Keratinocyte (primary cell): ENCODE data around the gene FERMT3. TPM values are rescaled to one million over a fixed set of nuclear protein-coding genes. Genes with fewer than 3 reads are reported as not detected.

Experiments
- DNase-seq: peaks from one replicate; pipeline ENCODE4 v3.0.0-alpha.2; 2011; ENCODE audit warnings: low read depth, missing footprints, low spot score
- FAIRE-seq: peaks from 2 replicates; lab custom pipeline; 2011; peaks lifted over from hg19 to GRCh38; lab: Jason Lieb, UNC
- H2AFZ ChIP-seq: 2 replicates; pipeline ENCODE4 v1.6.0; 2012; ENCODE audit warnings: low read length, control low read depth, inconsistent platforms; ENCODE audit not compliant: control insufficient read depth
- H3K27ac ChIP-seq: 2 replicates; pipeline ENCODE4 v1.5.1; 2011; ENCODE audit warnings: low read length; ENCODE audit not compliant: control insufficient read depth, insufficient read depth
- H3K27me3 ChIP-seq: 3 replicates; pipeline ENCODE4 v1.6.0; 2011; ENCODE audit warnings: low read length; ENCODE audit not compliant: control insufficient read depth, insufficient read depth; ENCODE audit errors: extremely low read depth
- H3K36me3 ChIP-seq, 2 experiments: 2 replicates in 1 of 2; 3 replicates in 1 of 2; pipeline ENCODE4 v1.5.1; 2011; ENCODE audit warnings: low read length in 2 of 2, mild to moderate bottlenecking in 1 of 2; ENCODE audit not compliant: control insufficient read depth in 2 of 2, insufficient read depth in 2 of 2; ENCODE audit errors: extremely low read depth in 1 of 2
- H3K4me1 ChIP-seq: 3 replicates; pipeline ENCODE4 v1.5.1; 2011; ENCODE audit warnings: low read length; ENCODE audit not compliant: control insufficient read depth, insufficient read depth; ENCODE audit errors: extremely low read depth
- H3K4me2 ChIP-seq: 3 replicates; pipeline ENCODE4 v1.6.0; 2011; ENCODE audit warnings: low read depth, low read length; ENCODE audit not compliant: control insufficient read depth, insufficient read depth; ENCODE audit errors: extremely low read depth
- H3K4me3 ChIP-seq, 3 experiments: fragments of 200-600 bp in 1 of 3; sonication (generic) in 1 of 3; 2 replicates in 2 of 3; 3 replicates in 1 of 3; pipeline ENCODE4 v1.5.1; 2011 to 2016; ENCODE audit warnings: low read length in 3 of 3, mild to moderate bottlenecking in 3 of 3, control low read depth in 2 of 3, inconsistent platforms in 1 of 3, low read depth in 1 of 3, mixed read lengths in 1 of 3, mixed run types in 1 of 3, moderate library complexity in 1 of 3; ENCODE audit not compliant: control insufficient read depth in 2 of 3, insufficient read depth in 2 of 3; ENCODE audit errors: extremely low read depth in 1 of 3
- H3K79me2 ChIP-seq: 2 replicates; pipeline ENCODE4 v1.6.0; 2012; ENCODE audit warnings: low read length; ENCODE audit not compliant: control insufficient read depth, insufficient read depth
- H3K9ac ChIP-seq: 3 replicates; pipeline ENCODE4 v1.6.0; 2011; ENCODE audit warnings: low read length; ENCODE audit not compliant: control insufficient read depth, insufficient read depth; ENCODE audit errors: extremely low read depth
- H3K9me1 ChIP-seq: 3 replicates; pipeline ENCODE4 v1.6.0; 2011; ENCODE audit warnings: low read length; ENCODE audit not compliant: control insufficient read depth, insufficient read depth; ENCODE audit errors: extremely low read depth
- H3K9me3 ChIP-seq: 2 replicates; pipeline ENCODE4 v1.5.1; 2012; ENCODE audit warnings: low read depth, low read length; ENCODE audit not compliant: control insufficient read depth
- H4K20me1 ChIP-seq: 3 replicates; pipeline ENCODE4 v1.6.0; 2011; ENCODE audit warnings: low read length; ENCODE audit not compliant: control insufficient read depth, insufficient read depth; ENCODE audit errors: extremely low read depth
- CTCF ChIP-seq, 3 experiments: IDR thresholded peaks in 1 of 3; conservative IDR thresholded peaks in 1 of 3; optimal IDR thresholded peaks in 1 of 3; 2 replicates in 2 of 3; 3 replicates in 1 of 3; pipeline versions ENCODE3 to v1.5.1; 2011; ENCODE audit warnings: low read length in 3 of 3, mild to moderate bottlenecking in 3 of 3, moderate library complexity in 2 of 3, control low read depth in 1 of 3, inconsistent platforms in 1 of 3; ENCODE audit not compliant: insufficient read depth in 2 of 3; ENCODE audit errors: extremely low read depth in 1 of 3
- EZH2 ChIP-seq: IDR thresholded peaks from one replicate; pipeline ENCODE4 v1.6.1; 2012; ENCODE audit warnings: inconsistent platforms, mild to moderate bottlenecking, low read length, moderate library complexity
- dilution Hi-C: fragments of 300-500 bp; cut with MboI; formaldehyde crosslinking; loops from one replicate; pipeline ENCODE4 v1.7.0; 2020; ENCODE audit warnings: low sequenced_read_pairs; ENCODE audit not compliant: extremely low pct_ligation_motif_present
- polyA plus RNA-seq, 5 experiments: library from polyadenylated mRNA; depleted of rRNA in 3 of 5; stranded (reverse) in 3 of 5; stranded (forward) in 1 of 5; unstranded in 1 of 5; fragments of >200 nt; gene quantifications; 1 replicate in 1 of 5; 2 replicates in 3 of 5; 3 replicates in 1 of 5; pipeline versions ENCODE4 v1.2.1 to v1.2.3, GENCODE V29; 2011 to 2012; ENCODE audit warnings: missing spikeins in 2 of 5, low read depth in 1 of 5, low replicate concordance in 1 of 5

Gene FERMT3
- polyA plus RNA-seq, 1 donor (not counting 4 experiments of a cell fraction or from before 2014, with no cell fraction given): 0.98 TPM

DNA sequence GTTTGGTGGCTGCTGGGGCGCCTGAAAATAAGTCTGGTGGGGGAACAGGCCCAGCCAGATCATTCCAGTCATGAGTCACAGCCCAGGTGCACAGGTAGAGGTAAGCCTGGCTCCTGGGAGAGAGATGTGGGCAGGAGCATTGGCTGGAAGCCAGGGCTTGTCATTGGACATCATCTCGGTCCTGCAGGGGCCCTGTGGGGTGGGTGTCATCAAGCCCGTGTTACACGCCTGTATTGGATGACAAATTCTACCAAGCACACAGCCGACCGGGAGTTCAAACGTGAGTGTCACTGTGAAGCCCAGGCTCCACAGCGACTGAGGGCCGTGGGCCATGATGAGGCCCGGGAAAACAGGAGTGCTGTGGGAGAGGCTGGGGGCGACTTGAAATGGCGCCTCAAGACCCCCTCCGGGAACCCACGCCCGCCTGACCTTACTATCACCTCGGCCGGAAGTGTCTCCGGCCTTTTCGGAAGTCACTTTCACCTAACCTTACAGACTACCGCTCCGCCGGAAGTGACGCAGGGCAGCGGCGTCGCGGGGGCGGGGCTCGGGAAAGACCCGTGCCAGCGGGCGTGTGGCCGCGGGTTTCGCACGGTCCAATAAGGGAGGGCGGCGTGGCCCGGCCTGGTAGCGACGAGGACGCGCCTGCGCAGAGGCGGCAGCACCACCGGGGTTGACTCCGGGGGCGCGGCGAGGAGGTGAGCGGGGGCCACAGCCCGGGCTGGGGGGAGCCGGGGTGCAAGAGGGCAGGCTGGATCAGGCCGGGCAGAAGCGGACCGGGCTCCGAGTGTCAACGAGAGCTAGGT, 34.1 kb downstream of the FERMT3 start, which contains the start of gene FKBP2:
Gene FKBP2, plus strand, starts transcription at position 661 of the 806 bp plus-strand sequence. CDS start 1,293 bp downstream, outside the sequence.
- dilution Hi-C loops: no loop called here
- peaks cover 14 to 32% of the 10 kb centered on the region in 2 experiments for H3K36me3 ChIP-seq
- peak; percentile 86 for FAIRE-seq
- no peaks in the 10 kb centered on the region for H3K9me3 ChIP-seq
- peak within 1 kb of the TSS; percentile 98 for H3K27ac ChIP-seq
- peak within 1 kb of the TSS; percentile 74 to 87 (median 82) for H3K4me3 ChIP-seq
- H3K27me3 ChIP-seq: no peaks in the 10 kb centered on the region
- H2AFZ ChIP-seq: peak within 1 kb of the TSS; percentile 65
- peaks cover 49% of the 10 kb centered on the region for H3K4me1 ChIP-seq
- no peaks in the 10 kb centered on the region for H4K20me1 ChIP-seq
- peak within 1 kb of the TSS; percentile 89 for H3K9ac ChIP-seq
- H3K9me1 ChIP-seq: no peaks in the 10 kb centered on the region
- no peak for TF ChIP-seq CTCF (optimal IDR thresholded peaks at IDR 0.05 in 1 of 3, IDR thresholded peaks at IDR 0.05 in 1 of 3, conservative IDR thresholded peaks at IDR 0.05 in 1 of 3; ENCODE audit: extremely low read depth in 1 of 3, insufficient read depth in 2 of 3, low read length in 3 of 3)
- no peak for TF ChIP-seq EZH2
- H3K4me2 ChIP-seq: peak within 1 kb of the TSS; percentile 76
- peaks cover 20% of the 10 kb centered on the region for H3K79me2 ChIP-seq
- peak; percentile 99 for DNase-seq

DNA sequence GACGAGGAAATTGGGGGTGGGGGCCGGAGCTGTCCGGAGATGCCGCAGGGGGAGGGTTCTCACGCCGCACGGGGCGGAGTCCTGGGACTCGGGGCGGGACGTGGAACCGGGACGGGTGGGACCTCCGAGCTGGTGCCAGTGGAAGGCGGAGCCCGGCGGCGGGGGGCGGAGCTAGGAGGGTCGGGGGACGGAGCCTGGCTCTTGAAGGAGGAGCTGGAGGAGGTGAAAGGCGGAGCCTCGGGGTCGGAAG, 34.6 kb downstream of the FERMT3 start:
- Histone ChIP-seq H3K4me1 (peaks cover 44% of the 10 kb centered on the region), H3K27ac (peak overlapping the region; percentile 98), H3K36me3 (peaks cover 14 to 30% of the 10 kb centered on the region in 2 experiments), H3K79me2 (peaks cover 25% of the 10 kb centered on the region), H3K4me3 (peak overlapping the region; percentile 74 to 87 (median 79)), H4K20me1 (no peaks in the 10 kb centered on the region), H3K9me1 (no peaks in the 10 kb centered on the region), H3K9me3 (no peaks in the 10 kb centered on the region), H3K27me3 (no peaks in the 10 kb centered on the region), H2AFZ (peak overlapping the region; percentile 65), H3K4me2 (peak overlapping the region; percentile 76), H3K9ac (peak overlapping the region; percentile 89)
- DNase-seq (peak; percentile 96), FAIRE-seq (no peak)
- dilution Hi-C loops: no loop called here
- TF ChIP-seq EZH2 (no peak), CTCF (optimal IDR thresholded peaks at IDR 0.05 in 1 of 3, IDR thresholded peaks at IDR 0.05 in 1 of 3, conservative IDR thresholded peaks at IDR 0.05 in 1 of 3; ENCODE audit: extremely low read depth in 1 of 3, insufficient read depth in 2 of 3, low read length in 3 of 3) (no peak)
